Tibial nerve (tissue), 4 donors: Measurements from ENCODE around the gene CMC2. TPM values are rescaled to one million over a fixed set of nuclear protein-coding genes. Genes with fewer than 3 reads are reported as not detected.

ENCODE experiments used
- DNase-seq, 2 donors: peaks; one replicate each; pipeline ENCODE4 v3.0.0-alpha.2; 2019; ENCODE audit warnings: low spot score in 2 of 2
- H3K27ac ChIP-seq, 4 donors: fragments of 200-600 bp; sonication (generic) in 3 of 4; one replicate each; pipeline ENCODE4 v1.5.1; 2017 to 2019; ENCODE audit warnings: mild to moderate bottlenecking in 1 of 4
- H3K27me3 ChIP-seq, 2 donors: fragments of 200-600 bp; sonication (generic) in 1 of 2; one replicate each; pipeline versions ENCODE4 v1.5.1 to v1.6.0; 2017 to 2019
- H3K36me3 ChIP-seq, 3 donors: fragments of 200-600 bp; sonication (generic); one replicate each; pipeline ENCODE4 v1.5.1; 2018 to 2019
- H3K4me1 ChIP-seq, 4 donors: fragments of 200-600 bp; sonication (generic) in 3 of 4; one replicate each; pipeline ENCODE4 v1.5.1; 2017 to 2019
- H3K4me3 ChIP-seq, 4 donors: fragments of 200-600 bp; sonication (generic) in 3 of 4; one replicate each; pipeline ENCODE4 v1.5.1; 2017 to 2019; ENCODE audit warnings: mild to moderate bottlenecking in 1 of 4, moderate library complexity in 1 of 4
- H3K9me3 ChIP-seq, 4 donors: fragments of 200-600 bp; sonication (generic) in 3 of 4; one replicate each; pipeline ENCODE4 v1.5.1; 2017 to 2019
- EP300 ChIP-seq, 2 donors: sonication (generic); formaldehyde crosslinking; IDR thresholded peaks; one replicate each; pipeline ENCODE4 v1.6.1; 2017; ENCODE audit warnings: antibody characterized with exemption in 2 of 2, mild to moderate bottlenecking in 1 of 2
- POLR2A ChIP-seq, 2 donors: fragments of 450-650 bp; IDR thresholded peaks; one replicate each; pipeline ENCODE4 v1.6.1; 2017; ENCODE audit warnings: antibody characterized with exemption in 2 of 2, mild to moderate bottlenecking in 2 of 2, moderate library complexity in 2 of 2
- WGBS, 2 donors: methylation state at CpG; one replicate each; pipeline ENCODE4 v1.1.5; 2018; 5-methylcytosine and 5-hydroxymethylcytosine counted together
- total RNA-seq, 4 donors: library from RNA; depleted of rRNA; stranded (reverse); fragments of >200 nt; gene quantifications; one replicate each; pipeline ENCODE4 v1.1.0, GENCODE V29; 2016
- TF ChIP-seq, protein P1 (sequence below), 5 experiments: fragments of 200-600 bp in 3 of 5; fragments of 450-650 bp in 2 of 5; sonication (generic) in 3 of 5; IDR thresholded peaks; one replicate each; pipeline ENCODE4 v1.5.1; 2016 to 2019; ENCODE audit warnings: antibody characterized with exemption in 5 of 5, mild to moderate bottlenecking in 3 of 5, moderate library complexity in 2 of 5

CMC2 gene
- total RNA-seq, 4 donors from 2014 or later, result 20.0 to 38.7 (median 35.2) TPM

DNA sequence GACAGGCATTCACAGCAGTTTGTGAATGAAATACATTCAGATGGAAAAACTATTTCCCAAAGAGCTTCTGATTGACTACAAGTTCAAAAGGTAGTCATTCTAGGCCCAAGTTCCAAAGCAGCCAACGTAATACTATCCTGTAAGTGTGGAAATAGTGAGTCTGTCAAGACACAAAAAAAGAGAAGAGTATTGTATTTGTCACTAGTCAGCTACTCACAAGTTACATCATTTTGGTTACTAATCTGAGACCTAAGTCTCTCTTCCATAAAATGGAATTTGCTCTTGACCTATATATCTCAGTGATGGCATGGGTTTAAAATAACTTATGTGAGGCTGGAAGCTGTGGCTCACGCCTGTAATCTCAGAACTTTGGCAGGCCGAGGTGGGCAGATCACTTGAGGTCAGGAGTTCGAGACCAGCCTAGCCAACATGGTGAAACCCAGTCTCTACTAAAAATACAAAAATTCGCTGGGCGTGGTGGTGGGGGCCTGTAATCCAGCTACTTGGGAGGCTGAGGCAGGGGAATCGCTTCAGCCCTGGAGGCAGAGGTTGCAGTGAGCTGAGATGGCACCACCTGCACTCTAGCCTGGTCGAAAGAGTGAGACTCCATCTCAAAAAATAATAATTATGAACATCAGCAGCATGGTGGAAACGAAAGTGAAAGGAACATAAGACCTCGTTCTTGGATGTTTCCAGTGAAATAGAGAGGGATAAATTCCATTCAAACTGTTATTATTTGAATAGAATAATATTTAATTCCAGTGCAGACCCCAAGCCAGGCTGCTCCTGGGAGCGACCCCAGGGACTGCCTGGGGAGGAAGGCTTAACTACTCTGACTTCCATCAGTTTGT is 2.9 kb downstream of the CMC2 start:
- 60 to 65% methylated on average over 11 of the region's 11 CpGs for WGBS, 2 donors
- no peak for DNase-seq
- Histone ChIP-seq H3K27me3 (no peaks in the 10 kb centered on the region), H3K27ac (peak overlapping the region in 3 of 4 donors; percentile 27 to 71 (median 53)), H3K4me1 (peaks cover 0 to 27% (median 17%) of the 10 kb centered on the region in 4 donors), H3K4me3 (peak overlapping the region in 1 of 4 donors; percentile 13), H3K9me3 (no peaks in the 10 kb centered on the region), H3K36me3 (no peaks in the 10 kb centered on the region)
- TF ChIP-seq, protein P1, sequence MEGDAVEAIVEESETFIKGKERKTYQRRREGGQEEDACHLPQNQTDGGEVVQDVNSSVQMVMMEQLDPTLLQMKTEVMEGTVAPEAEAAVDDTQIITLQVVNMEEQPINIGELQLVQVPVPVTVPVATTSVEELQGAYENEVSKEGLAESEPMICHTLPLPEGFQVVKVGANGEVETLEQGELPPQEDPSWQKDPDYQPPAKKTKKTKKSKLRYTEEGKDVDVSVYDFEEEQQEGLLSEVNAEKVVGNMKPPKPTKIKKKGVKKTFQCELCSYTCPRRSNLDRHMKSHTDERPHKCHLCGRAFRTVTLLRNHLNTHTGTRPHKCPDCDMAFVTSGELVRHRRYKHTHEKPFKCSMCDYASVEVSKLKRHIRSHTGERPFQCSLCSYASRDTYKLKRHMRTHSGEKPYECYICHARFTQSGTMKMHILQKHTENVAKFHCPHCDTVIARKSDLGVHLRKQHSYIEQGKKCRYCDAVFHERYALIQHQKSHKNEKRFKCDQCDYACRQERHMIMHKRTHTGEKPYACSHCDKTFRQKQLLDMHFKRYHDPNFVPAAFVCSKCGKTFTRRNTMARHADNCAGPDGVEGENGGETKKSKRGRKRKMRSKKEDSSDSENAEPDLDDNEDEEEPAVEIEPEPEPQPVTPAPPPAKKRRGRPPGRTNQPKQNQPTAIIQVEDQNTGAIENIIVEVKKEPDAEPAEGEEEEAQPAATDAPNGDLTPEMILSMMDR (IDR thresholded peaks at IDR 0.05), result no peak
- TF ChIP-seq EP300 (IDR thresholded peaks at IDR 0.05) (no peak), POLR2A (IDR thresholded peaks at IDR 0.05) (no peak)

GRCh38 chr16:81003064-81003463 is 3.6 kb downstream of the CMC2 start:
- no peaks in the 10 kb centered on the region for H3K27me3 ChIP-seq
- peaks cover 0 to 24% (median 15%) of the 10 kb centered on the region in 4 donors for H3K4me1 ChIP-seq
- no peak overlapping the region for H3K27ac ChIP-seq
- H3K4me3 ChIP-seq, result no peak overlapping the region
- WGBS, 2 donors, result 65 to 67% methylated on average over 4 of the region's 4 CpGs
- no peak for TF ChIP-seq EP300 (IDR thresholded peaks at IDR 0.05)
- TF ChIP-seq, protein P1 (IDR thresholded peaks at IDR 0.05), result no peak
- TF ChIP-seq POLR2A (IDR thresholded peaks at IDR 0.05), result no peak
- DNase-seq, result no peak
- H3K36me3 ChIP-seq, result no peaks in the 10 kb centered on the region
- H3K9me3 ChIP-seq, result no peaks in the 10 kb centered on the region

GRCh38 chr16:81001330-81001729 is 5.4 kb downstream of the CMC2 start:
- TF ChIP-seq, protein P1 (IDR thresholded peaks at IDR 0.05), result no peak
- TF ChIP-seq POLR2A (IDR thresholded peaks at IDR 0.05) (no peak), EP300 (IDR thresholded peaks at IDR 0.05) (no peak)
- no peak overlapping the region for H3K4me3 ChIP-seq
- no peaks in the 10 kb centered on the region for H3K36me3 ChIP-seq
- no peaks in the 10 kb centered on the region for H3K27me3 ChIP-seq
- WGBS, 2 donors, result 77 to 82% methylated on average over 5 of the region's 5 CpGs
- no peak overlapping the region for H3K27ac ChIP-seq
- H3K9me3 ChIP-seq, result no peaks in the 10 kb centered on the region
- DNase-seq, result no peak
- H3K4me1 ChIP-seq, result peaks cover 0 to 33% (median 15%) of the 10 kb centered on the region in 4 donors

GRCh38 chr16:81000873-81001272 is 5.8 kb downstream of the CMC2 start:
- WGBS, 2 donors, result 89 to 93% methylated on average over 3 of the region's 3 CpGs
- no peak for DNase-seq
- peaks cover 0 to 30% (median 15%) of the 10 kb centered on the region in 4 donors for H3K4me1 ChIP-seq
- TF ChIP-seq EP300 (IDR thresholded peaks at IDR 0.05), result no peak
- TF ChIP-seq, protein P1 (IDR thresholded peaks at IDR 0.05), result no peak
- TF ChIP-seq POLR2A (IDR thresholded peaks at IDR 0.05), result no peak
- no peaks in the 10 kb centered on the region for H3K27me3 ChIP-seq
- H3K36me3 ChIP-seq, result no peaks in the 10 kb centered on the region
- no peak overlapping the region for H3K27ac ChIP-seq
- H3K9me3 ChIP-seq, result no peaks in the 10 kb centered on the region
- H3K4me3 ChIP-seq, result no peak overlapping the region

- H3K27me3 ChIP-seq, result no peaks in the 10 kb centered on the region
- TF ChIP-seq POLR2A (IDR thresholded peaks at IDR 0.05) (no peak), EP300 (IDR thresholded peaks at IDR 0.05) (no peak)
- TF ChIP-seq, protein P1 (IDR thresholded peaks at IDR 0.05), result no peak
- H3K9me3 ChIP-seq, result no peaks in the 10 kb centered on the region
- WGBS, 2 donors, result 91 to 93% methylated on average over 7 of the region's 7 CpGs
- DNase-seq, result no peak
- H3K4me1 ChIP-seq, result peaks cover 0 to 12% (median 2%) of the 10 kb centered on the region in 4 donors
- no peaks in the 10 kb centered on the region for H3K36me3 ChIP-seq
- peak overlapping the region in 1 of 4 donors; percentile 60 for H3K27ac ChIP-seq
- no peak overlapping the region for H3K4me3 ChIP-seq
These were observed 8.6 kb downstream of the CMC2 start for GRCh38 chr16:80997964-80998620.
